HepG2 (cell line): Measurements from ENCODE around the gene ZNF222. TPM values are rescaled to one million over a fixed set of nuclear protein-coding genes. Genes with fewer than 3 reads are reported as not detected.

Experiments
- ELF1 ChIP-seq: sonication (generic); formaldehyde crosslinking; IDR thresholded peaks from 2 replicates; pipeline ENCODE4 v1.4.0; 2020; ENCODE audit warnings: missing genetic modification reagents
- ERF ChIP-seq: IDR thresholded peaks from 2 replicates; pipeline ENCODE4 v1.6.1; 2018; ENCODE audit warnings: missing biosample characterization, missing genetic modification reagents
- ETS1 ChIP-seq: sonication (generic); formaldehyde crosslinking; IDR thresholded peaks from 2 replicates; pipeline ENCODE4 v1.4.0; 2020; ENCODE audit warnings: missing genetic modification reagents
- KIAA2018 ChIP-seq: sonication (generic); formaldehyde crosslinking; IDR thresholded peaks from 2 replicates; pipeline ENCODE4 v1.5.0; 2020; ENCODE audit warnings: mild to moderate bottlenecking, missing genetic modification reagents, borderline replicate concordance
- KMT2A ChIP-seq: sonication (generic); formaldehyde crosslinking; IDR thresholded peaks from 2 replicates; pipeline ENCODE4 v1.4.0; 2020; ENCODE audit warnings: missing genetic modification reagents
- ONECUT2 ChIP-seq: sonication (generic); formaldehyde crosslinking; IDR thresholded peaks from 2 replicates; pipeline ENCODE4 v1.4.0; 2020; ENCODE audit warnings: missing genetic modification reagents
- RERE ChIP-seq: IDR thresholded peaks from 2 replicates; pipeline ENCODE4 v1.6.1; 2016; ENCODE audit warnings: low read depth, missing genetic modification reagents, missing compliant biosample characterization
- SNAI1 ChIP-seq: sonication (generic); formaldehyde crosslinking; IDR thresholded peaks from 2 replicates; pipeline ENCODE4 v1.5.0; 2020; ENCODE audit warnings: mild to moderate bottlenecking, missing genetic modification reagents, borderline replicate concordance
- ZBTB43 ChIP-seq: sonication (generic); formaldehyde crosslinking; conservative IDR thresholded peaks from 2 replicates; pipeline ENCODE4 v1.4.0; 2020; ENCODE audit warnings: missing genetic modification reagents
- ZNF280D ChIP-seq: sonication (generic); formaldehyde crosslinking; IDR thresholded peaks from 2 replicates; pipeline ENCODE4 v1.5.1; 2020; ENCODE audit warnings: mild to moderate bottlenecking, missing genetic modification reagents
- polyA plus RNA-seq, 8 experiments: library from polyadenylated mRNA; depleted of rRNA in 3 of 8; stranded (reverse) in 7 of 8; unstranded in 1 of 8; fragments of >200 nt; fragmentation: Illumina TruSeq in 4 of 8; extraction: Trizol in 4 of 8; gene quantifications; 2 replicates each; pipeline versions ENCODE4 v1.2.1 to v1.2.3, GENCODE V29; 2011 to 2016; ENCODE audit warnings: low read depth in 4 of 8, missing spikeins in 1 of 8, mixed read lengths in 1 of 8; ENCODE audit not compliant: insufficient read depth in 1 of 8
- total RNA-seq, 5 experiments: library from RNA; depleted of rRNA; stranded (reverse); fragments of >200 nt; fragmentation: Illumina TruSeq; extraction: Trizol; gene quantifications; 2 replicates each; pipeline ENCODE4 v1.2.3, GENCODE V29; 2016; ENCODE audit warnings: low read depth in 1 of 5

The ZNF222 gene
- total and polyA plus RNA-seq, 2 of the 13 experiments (the other 11 are each of a cell fraction or from before 2014, with no cell fraction given): 2.2 to 6.2 TPM

GRCh38 chr19:44024900-44025216 lies 321 bp upstream of the ZNF222 start (continued):
- TF ChIP-seq RERE (CRISPR knock-in tag) (no peak), KIAA2018 (CRISPR knock-in tag) (no peak), ONECUT2 (CRISPR knock-in tag) (no peak), ERF (no peak), ZNF280D (CRISPR knock-in tag) (no peak), ELF1 (CRISPR knock-in tag) (no peak), KMT2A (no peak), ETS1 (CRISPR knock-in tag) (no peak), ZBTB43 (CRISPR knock-in tag) (no peak), SNAI1 (CRISPR knock-in tag) (0 out of 2 replicates have a peak, but pooled peaks have one; percentile 57)
